Upper lobe of left lung (tissue), 4 donors: ENCODE data around the gene POLD2.

Source experiments
- POLR2A ChIP-seq, 4 donors: fragments of 450-650 bp; IDR thresholded peaks; one replicate each; pipeline ENCODE4 v1.5.1; 2016 to 2017; ENCODE audit warnings: antibody characterized with exemption in 4 of 4, mild to moderate bottlenecking in 2 of 4
- TF ChIP-seq, protein P1 (sequence below), 6 experiments: fragments of 450-650 bp in 4 of 6; fragments of 200-600 bp in 2 of 6; sonication (generic) in 2 of 6; IDR thresholded peaks; one replicate each; pipeline ENCODE4 v1.5.1; 2016 to 2019; ENCODE audit warnings: antibody characterized with exemption in 6 of 6

DNA sequence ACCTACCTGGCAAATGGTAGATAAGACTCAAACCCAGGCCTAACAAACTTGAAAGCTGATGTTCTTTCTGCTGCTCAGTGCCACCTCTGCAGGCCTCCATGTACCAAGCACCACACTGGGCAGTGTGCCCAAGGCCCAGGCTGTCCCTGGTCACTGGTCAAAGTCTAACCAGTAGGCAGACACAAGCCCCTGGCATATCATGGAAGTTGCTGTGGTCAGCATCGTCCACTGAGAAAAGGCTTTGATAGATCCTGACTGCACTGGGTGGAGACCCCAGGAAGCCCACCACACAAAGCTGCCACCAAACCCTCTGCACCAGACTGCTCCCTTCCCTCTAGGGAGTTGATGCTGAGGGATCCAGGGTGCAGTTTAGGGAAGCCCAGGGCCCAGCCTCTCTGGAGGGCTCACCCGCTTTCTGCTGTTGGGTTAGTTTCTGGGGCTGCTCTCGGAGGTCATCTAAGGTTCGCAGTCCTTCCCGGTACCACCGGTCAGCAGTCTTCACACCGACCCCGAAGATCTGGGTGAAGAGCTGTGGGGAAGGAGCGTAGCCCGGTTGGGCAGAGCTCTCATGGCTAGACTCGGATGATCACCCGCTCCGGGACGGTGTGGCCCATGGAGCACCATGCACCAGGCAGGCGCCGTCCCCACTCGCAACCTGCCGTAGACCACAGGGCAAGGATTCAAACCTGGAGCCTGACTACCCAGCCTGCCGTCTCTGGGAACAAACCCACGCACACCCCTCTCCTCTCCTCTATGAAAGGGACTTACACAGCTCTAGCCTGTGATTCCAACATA lies 47.0 kb downstream of the POLD2 start:
- TF ChIP-seq, protein P1, sequence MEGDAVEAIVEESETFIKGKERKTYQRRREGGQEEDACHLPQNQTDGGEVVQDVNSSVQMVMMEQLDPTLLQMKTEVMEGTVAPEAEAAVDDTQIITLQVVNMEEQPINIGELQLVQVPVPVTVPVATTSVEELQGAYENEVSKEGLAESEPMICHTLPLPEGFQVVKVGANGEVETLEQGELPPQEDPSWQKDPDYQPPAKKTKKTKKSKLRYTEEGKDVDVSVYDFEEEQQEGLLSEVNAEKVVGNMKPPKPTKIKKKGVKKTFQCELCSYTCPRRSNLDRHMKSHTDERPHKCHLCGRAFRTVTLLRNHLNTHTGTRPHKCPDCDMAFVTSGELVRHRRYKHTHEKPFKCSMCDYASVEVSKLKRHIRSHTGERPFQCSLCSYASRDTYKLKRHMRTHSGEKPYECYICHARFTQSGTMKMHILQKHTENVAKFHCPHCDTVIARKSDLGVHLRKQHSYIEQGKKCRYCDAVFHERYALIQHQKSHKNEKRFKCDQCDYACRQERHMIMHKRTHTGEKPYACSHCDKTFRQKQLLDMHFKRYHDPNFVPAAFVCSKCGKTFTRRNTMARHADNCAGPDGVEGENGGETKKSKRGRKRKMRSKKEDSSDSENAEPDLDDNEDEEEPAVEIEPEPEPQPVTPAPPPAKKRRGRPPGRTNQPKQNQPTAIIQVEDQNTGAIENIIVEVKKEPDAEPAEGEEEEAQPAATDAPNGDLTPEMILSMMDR (IDR thresholded peaks at IDR 0.05): no peak
- TF ChIP-seq POLR2A (IDR thresholded peaks at IDR 0.05): no peak
